Choroid plexus epithelial cell (primary cell): Measurements from ENCODE around the gene PSMB11.

Experiments
- DNase-seq: peaks from one replicate; pipeline ENCODE4 v3.0.0-alpha.2; 2010; ENCODE audit warnings: low read depth
- H3K4me3 ChIP-seq: 2 replicates; pipeline ENCODE4 v1.5.1; 2011; ENCODE audit warnings: low read depth, mild to moderate bottlenecking, control low read depth, low read length, moderate library complexity
- TF ChIP-seq, protein P1 (sequence below): conservative IDR thresholded peaks from 2 replicates; pipeline ENCODE4 v1.5.1; 2011; ENCODE audit warnings: low read depth, mild to moderate bottlenecking, control low read depth, inconsistent platforms, low read length, moderate library complexity

Gene PSMB11

GRCh38 chr14:23017091-23017490 lies 24.9 kb upstream of the PSMB11 start:
- TF ChIP-seq, protein P1, sequence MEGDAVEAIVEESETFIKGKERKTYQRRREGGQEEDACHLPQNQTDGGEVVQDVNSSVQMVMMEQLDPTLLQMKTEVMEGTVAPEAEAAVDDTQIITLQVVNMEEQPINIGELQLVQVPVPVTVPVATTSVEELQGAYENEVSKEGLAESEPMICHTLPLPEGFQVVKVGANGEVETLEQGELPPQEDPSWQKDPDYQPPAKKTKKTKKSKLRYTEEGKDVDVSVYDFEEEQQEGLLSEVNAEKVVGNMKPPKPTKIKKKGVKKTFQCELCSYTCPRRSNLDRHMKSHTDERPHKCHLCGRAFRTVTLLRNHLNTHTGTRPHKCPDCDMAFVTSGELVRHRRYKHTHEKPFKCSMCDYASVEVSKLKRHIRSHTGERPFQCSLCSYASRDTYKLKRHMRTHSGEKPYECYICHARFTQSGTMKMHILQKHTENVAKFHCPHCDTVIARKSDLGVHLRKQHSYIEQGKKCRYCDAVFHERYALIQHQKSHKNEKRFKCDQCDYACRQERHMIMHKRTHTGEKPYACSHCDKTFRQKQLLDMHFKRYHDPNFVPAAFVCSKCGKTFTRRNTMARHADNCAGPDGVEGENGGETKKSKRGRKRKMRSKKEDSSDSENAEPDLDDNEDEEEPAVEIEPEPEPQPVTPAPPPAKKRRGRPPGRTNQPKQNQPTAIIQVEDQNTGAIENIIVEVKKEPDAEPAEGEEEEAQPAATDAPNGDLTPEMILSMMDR, result no peak
- no peak overlapping the region for H3K4me3 ChIP-seq
- no peak for DNase-seq

- TF ChIP-seq, protein P1, result no peak
- no peak overlapping the region for H3K4me3 ChIP-seq
- no peak for DNase-seq
These were observed 23.9 kb upstream of the PSMB11 start for GRCh38 chr14:23018107-23018506.

DNA sequence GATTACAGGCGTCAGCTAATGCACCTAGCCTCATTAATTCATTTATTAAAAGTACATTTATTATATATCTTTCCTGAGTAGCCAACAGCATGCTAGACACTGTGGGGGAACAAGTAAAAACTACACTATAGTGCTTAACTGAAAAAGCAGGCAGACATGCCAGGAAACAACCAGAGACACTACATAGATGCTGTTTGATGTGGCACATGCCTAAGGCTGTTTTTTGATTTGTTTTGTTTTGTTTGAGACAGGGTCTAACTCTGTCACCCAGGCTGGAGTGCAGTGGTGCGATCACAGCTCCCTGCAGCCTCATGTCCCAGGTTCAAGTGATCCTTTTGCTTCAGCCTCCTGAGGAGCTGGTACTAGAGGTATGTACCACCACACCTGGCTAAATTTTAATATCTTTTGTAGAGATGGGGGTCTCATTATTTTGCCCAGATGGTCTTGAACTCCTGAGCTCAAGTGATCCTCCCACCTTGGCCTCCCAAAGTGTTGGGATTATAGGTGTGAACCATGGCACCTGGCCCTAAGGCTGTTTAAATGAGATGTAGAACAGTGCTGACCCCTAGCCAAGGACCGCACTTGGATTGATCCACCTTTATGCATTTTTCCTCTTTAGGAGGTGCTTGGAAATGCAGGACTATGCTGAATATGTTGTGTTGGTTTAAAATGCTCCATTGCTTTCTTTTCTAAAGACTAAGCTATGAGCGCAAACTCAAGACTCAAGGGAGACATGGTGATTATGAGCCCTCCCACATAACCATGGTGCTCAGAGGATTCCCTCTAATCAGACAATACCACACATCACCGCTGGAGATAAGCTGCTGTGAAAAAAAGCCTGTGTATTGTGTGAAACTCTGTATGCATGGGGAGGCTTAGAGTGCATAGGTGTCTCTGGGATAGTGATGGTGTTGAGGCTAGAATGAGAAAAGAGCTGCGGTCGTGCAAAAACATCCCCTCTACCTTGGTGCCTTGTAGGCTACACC lies 21.6 kb upstream of the PSMB11 start:
- DNase-seq, result no peak
- H3K4me3 ChIP-seq, result no peak overlapping the region
- TF ChIP-seq, protein P1, result no peak

GRCh38 chr14:23021434-23021833 lies 20.6 kb upstream of the PSMB11 start:
- no peak overlapping the region for H3K4me3 ChIP-seq
- TF ChIP-seq, protein P1, result no peak

GRCh38 chr14:23021889-23022442 lies 20.0 kb upstream of the PSMB11 start:
- no peak overlapping the region for H3K4me3 ChIP-seq
- TF ChIP-seq, protein P1, result no peak
- DNase-seq, result no peak

More at GRCh38 chr14:23021434-23021833, 20.6 kb upstream of the PSMB11 start:
- DNase-seq, result no peak

GRCh38 chr14:23023022-23023794 lies 18.8 kb upstream of the PSMB11 start:
- no peak for DNase-seq
- H3K4me3 ChIP-seq, result no peak overlapping the region
- TF ChIP-seq, protein P1, result no peak
